HG03103 (cell line): ENCODE data around the gene PPM1N.
A peak's percentile ranks its signal among the peaks of the same experiment; 100 is the strongest.

Experiments used
- ATAC-seq: cut with Tn5 transposase; IDR thresholded peaks from one replicate; pipeline ENCODE4 v1.9.1; 2021; ENCODE audit warnings: low read depth; ENCODE audit not compliant: unreplicated experiment

The PPM1N gene

GRCh38 chr19:45469945-45470761 lies 28.1 kb upstream of the PPM1N start:
- no peak for ATAC-seq

DNA sequence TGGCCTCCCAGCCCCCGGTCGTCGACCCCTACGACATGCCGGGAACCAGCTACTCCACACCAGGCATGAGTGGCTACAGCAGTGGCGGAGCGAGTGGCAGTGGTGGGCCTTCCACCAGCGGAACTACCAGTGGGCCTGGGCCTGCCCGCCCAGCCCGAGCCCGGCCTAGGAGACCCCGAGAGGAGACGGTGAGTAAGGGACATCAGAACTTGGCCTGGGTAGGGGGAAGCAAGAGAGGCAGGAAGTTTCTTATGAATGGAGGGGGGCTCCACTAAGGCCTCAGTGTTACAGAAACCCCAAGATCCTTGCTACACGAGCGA lies 27.5 kb upstream of the PPM1N start:
- ATAC-seq, result no peak

GRCh38 chr19:45471111-45471930 lies 26.9 kb upstream of the PPM1N start:
- no peak for ATAC-seq

- ATAC-seq, result no peak
These were observed 26.2 kb upstream of the PPM1N start for GRCh38 chr19:45471931-45472562.

DNA sequence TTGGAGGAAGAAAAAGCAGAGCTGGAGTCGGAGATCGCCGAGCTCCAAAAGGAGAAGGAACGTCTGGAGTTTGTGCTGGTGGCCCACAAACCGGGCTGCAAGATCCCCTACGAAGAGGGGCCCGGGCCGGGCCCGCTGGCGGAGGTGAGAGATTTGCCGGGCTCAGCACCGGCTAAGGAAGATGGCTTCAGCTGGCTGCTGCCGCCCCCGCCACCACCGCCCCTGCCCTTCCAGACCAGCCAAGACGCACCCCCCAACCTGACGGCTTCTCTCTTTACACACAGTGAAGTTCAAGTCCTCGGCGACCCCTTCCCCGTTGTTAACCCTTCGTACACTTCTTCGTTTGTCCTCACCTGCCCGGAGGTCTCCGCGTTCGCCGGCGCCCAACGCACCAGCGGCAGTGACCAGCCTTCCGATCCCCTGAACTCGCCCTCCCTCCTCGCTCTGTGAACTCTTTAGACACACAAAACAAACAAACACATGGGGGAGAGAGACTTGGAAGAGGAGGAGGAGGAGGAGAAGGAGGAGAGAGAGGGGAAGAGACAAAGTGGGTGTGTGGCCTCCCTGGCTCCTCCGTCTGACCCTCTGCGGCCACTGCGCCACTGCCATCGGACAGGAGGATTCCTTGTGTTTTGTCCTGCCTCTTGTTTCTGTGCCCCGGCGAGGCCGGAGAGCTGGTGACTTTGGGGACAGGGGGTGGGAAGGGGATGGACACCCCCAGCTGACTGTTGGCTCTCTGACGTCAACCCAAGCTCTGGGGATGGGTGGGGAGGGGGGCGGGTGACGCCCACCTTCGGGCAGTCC lies 25.5 kb upstream of the PPM1N start:
- no peak for ATAC-seq

DNA sequence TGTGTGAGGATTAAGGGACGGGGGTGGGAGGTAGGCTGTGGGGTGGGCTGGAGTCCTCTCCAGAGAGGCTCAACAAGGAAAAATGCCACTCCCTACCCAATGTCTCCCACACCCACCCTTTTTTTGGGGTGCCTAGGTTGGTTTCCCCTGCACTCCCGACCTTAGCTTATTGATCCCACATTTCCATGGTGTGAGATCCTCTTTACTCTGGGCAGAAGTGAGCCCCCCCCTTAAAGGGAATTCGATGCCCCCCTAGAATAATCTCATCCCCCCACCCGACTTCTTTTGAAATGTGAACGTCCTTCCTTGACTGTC lies 24.9 kb upstream of the PPM1N start:
- no peak for ATAC-seq

DNA sequence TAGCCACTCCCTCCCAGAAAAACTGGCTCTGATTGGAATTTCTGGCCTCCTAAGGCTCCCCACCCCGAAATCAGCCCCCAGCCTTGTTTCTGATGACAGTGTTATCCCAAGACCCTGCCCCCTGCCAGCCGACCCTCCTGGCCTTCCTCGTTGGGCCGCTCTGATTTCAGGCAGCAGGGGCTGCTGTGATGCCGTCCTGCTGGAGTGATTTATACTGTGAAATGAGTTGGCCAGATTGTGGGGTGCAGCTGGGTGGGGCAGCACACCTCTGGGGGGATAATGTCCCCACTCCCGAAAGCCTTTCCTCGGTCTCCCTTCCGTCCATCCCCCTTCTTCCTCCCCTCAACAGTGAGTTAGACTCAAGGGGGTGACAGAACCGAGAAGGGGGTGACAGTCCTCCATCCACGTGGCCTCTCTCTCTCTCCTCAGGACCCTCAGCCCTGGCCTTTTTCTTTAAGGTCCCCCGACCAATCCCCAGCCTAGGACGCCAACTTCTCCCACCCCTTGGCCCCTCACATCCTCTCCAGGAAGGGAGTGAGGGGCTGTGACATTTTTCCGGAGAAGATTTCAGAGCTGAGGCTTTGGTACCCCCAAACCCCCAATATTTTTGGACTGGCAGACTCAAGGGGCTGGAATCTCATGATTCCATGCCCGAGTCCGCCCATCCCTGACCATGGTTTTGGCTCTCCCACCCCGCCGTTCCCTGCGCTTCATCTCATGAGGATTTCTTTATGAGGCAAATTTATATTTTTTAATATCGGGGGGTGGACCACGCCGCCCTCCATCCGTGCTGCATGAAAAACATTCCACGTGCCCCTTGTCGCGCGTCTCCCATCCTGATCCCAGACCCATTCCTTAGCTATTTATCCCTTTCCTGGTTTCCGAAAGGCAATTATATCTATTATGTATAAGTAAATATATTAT lies 24.3 kb upstream of the PPM1N start:
- ATAC-seq, result no peak

GRCh38 chr19:45474606-45475521 lies 23.4 kb upstream of the PPM1N start:
- no peak for ATAC-seq

GRCh38 chr19:45475537-45476291 lies 22.5 kb upstream of the PPM1N start:
- no peak for ATAC-seq

DNA sequence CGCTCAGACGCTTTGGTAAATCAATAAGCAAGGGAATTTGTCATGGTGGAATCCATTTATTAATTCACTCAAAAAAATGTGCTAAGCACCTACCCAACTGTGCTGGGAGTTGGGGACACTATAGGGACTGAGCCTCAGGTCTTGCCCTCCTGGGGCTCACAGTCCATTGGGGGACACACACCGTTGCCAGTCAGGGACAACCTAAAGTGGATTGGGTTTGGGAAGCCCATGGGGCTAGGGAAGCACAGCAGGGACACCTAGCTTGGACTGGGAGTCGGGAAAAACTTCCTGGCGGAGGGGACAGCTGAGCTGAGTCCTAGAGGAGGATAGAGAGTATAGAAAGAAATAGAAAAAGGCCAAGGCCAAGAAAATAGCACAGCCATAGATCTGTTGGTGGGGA lies 21.9 kb upstream of the PPM1N start:
- no peak for ATAC-seq

DNA sequence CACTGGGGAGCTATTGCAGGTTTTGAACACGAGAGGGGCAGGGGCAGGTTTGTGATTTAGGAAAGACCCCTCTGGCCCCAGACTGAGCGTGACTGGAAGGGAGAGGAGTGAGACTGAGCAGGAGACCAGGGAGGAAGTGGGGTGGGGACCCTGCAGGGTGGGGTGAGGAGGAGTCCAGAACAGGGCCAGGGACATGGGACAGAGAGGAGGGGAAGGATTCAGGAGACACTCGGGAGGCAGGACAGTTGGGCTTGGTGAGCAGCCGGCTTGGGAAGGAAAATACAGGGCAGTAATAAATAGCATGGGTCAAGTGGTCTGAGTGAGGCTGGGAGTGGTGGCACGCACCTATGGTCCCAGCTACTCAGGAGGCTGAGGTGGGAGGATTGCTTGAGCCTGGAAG lies 21.1 kb upstream of the PPM1N start:
- no peak for ATAC-seq

DNA sequence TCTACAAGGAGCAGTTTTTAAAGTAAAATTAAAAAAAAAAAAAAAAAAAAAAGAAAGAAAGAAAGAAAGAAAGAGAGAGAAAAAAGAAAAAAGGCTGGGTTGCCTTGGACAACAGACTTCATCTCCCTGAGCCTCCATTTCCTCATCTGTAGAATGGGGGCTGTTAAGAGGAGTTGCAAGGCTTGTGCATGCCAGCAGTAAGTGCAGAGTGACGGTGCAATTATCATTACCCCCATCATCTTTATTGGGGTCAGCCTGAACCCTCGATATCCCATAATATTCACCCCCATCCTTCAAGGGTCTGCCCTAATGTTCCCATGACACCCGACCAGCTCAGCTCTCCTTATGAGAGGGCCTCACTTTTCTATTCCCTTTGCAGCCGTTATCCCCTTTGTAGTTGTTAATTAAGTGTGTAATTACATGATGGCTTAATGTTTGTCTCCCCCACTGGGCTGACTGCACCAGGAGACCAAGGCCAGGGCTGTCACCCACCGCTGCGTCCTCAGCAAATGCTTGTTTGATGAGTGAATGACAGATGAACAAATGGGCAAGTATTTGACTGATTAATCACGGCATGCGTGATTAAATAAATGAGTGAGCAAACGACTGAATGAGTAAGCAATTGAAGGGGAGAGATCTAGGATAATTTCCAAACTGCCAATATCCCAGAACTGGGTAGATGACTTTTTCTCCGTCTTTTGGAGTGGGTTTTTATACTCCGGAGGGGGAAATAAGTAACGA lies 20.4 kb upstream of the PPM1N start:
- peak; percentile 7 for ATAC-seq

- peak; percentile 71 for ATAC-seq
These were observed 19.6 kb upstream of the PPM1N start for GRCh38 chr19:45478454-45479238.

- no peak for ATAC-seq
These were observed 15.2 kb upstream of the PPM1N start for GRCh38 chr19:45483033-45483432.

GRCh38 chr19:45484273-45484945 lies 13.8 kb upstream of the PPM1N start:
- ATAC-seq, result no peak
